DOHH2 (cell line): Measurements from ENCODE around the gene MAD2L1BP.

Experiments
- H3F3A ChIP-seq: fragments of 200-600 bp; sonication (generic), shearing (Covaris generic); 2 replicates; pipeline ENCODE4 v1.6.0; 2016; ENCODE audit warnings: antibody characterized with exemption, mild to moderate bottlenecking; ENCODE audit not compliant: control insufficient read depth, insufficient read depth
- H3K27ac ChIP-seq: fragments of 200-600 bp; sonication (generic); 2 replicates; pipeline ENCODE4 v1.5.1; 2014; ENCODE audit warnings: low read depth, mild to moderate bottlenecking, low read length, moderate library complexity
- H3K27me3 ChIP-seq: fragments of 200-600 bp; sonication (generic); 2 replicates; pipeline ENCODE4 v1.6.1; 2014; ENCODE audit warnings: mild to moderate bottlenecking, low read length, mixed read lengths; ENCODE audit not compliant: control insufficient read depth
- H3K36me3 ChIP-seq: fragments of 200-600 bp; sonication (generic); 2 replicates; pipeline ENCODE4 v1.6.1; 2014; ENCODE audit warnings: mild to moderate bottlenecking, low read length, moderate library complexity, mixed read lengths; ENCODE audit not compliant: control insufficient read depth
- H3K4me1 ChIP-seq: fragments of 200-600 bp; sonication (generic); 2 replicates; pipeline ENCODE4 v1.6.1; 2014; ENCODE audit warnings: mild to moderate bottlenecking, low read length, mixed read lengths; ENCODE audit not compliant: control insufficient read depth
- H3K4me2 ChIP-seq: fragments of 200-600 bp; sonication (generic); 2 replicates; pipeline ENCODE4 v1.6.0; 2014; ENCODE audit warnings: mild to moderate bottlenecking, low read length, moderate library complexity
- H3K4me3 ChIP-seq: fragments of 200-600 bp; sonication (generic); 2 replicates; pipeline ENCODE4 v1.5.1; 2014; ENCODE audit warnings: mild to moderate bottlenecking, low read length, mixed read lengths
- H3K79me2 ChIP-seq: fragments of 200-600 bp; sonication (generic); 2 replicates; pipeline ENCODE4 v1.6.1; 2014; ENCODE audit warnings: mild to moderate bottlenecking, low read length, mixed read lengths; ENCODE audit not compliant: control insufficient read depth
- H3K9me2 ChIP-seq: fragments of 200-600 bp; sonication (generic); replicated peaks from 2 replicates; pipeline ENCODE4 v1.6.1; 2014; ENCODE audit warnings: mild to moderate bottlenecking, low read length, mixed read lengths; ENCODE audit not compliant: control insufficient read depth
- H3K9me3 ChIP-seq: fragments of 200-600 bp; sonication (generic); 2 replicates; pipeline ENCODE4 v1.6.1; 2014; ENCODE audit warnings: antibody characterized with exemption, low read length, mixed read lengths; ENCODE audit not compliant: control insufficient read depth, insufficient read depth
- H4K20me1 ChIP-seq: fragments of 200-600 bp; sonication (generic); 2 replicates; pipeline ENCODE4 v1.6.0; 2014; ENCODE audit warnings: low read depth, mild to moderate bottlenecking, antibody characterized with exemption, low read length, moderate library complexity; ENCODE audit not compliant: control insufficient read depth, insufficient read depth
- CTCF ChIP-seq: fragments of 200-600 bp; sonication (generic); IDR thresholded peaks from one replicate; pipeline ENCODE4 v1.5.1; 2014; ENCODE audit warnings: antibody characterized with exemption, mild to moderate bottlenecking, low read depth, low read length; ENCODE audit not compliant: poor library complexity, severe bottlenecking
- EZH2phosphoT487 ChIP-seq: fragments of 200-600 bp; sonication (generic); IDR thresholded peaks from 2 replicates; pipeline ENCODE4 v1.6.1; 2017; ENCODE audit warnings: borderline replicate concordance, mild to moderate bottlenecking, antibody characterized with exemption, low read length, moderate library complexity, mixed read lengths

The MAD2L1BP gene

DNA sequence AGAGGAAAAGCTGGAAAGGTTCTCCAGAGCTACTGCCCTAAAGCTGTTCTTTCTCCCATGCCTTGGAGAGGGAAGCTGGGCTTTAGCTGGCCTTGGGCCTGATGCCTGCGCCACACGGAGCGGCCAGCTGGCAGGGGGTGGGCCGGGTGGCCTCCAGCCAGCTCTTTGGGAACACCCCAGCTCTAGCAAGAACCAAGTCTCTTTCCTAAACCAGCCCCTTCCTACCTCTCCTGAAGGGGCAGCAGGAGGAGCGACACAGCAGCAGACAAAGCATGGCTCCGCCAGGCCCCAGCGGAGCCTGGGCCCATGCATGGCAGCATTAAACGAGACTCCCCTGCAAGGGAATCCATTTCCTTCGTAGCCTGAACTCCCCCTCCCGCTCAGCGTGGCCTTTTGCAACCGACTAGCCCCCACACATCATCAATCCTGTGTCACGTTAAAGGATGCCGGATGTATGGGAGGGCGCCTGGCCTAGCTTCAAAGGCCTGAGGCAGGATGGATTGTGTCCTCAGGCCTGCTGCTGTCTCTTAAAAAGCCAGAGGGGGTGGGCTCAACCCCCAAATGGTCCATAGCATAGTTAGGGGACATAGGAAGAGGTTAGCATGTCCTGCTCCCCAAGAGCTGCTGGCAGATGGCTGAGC, 37.9 kb downstream of the MAD2L1BP start:
- Histone ChIP-seq H3K9me2 (no peaks in the 10 kb centered on the region), H3K27ac (no peak overlapping the region), H3K4me2 (no peak overlapping the region), H4K20me1 (no peaks in the 10 kb centered on the region), H3K9me3 (no peaks in the 10 kb centered on the region), H3K36me3 (peaks cover 69% of the 10 kb centered on the region), H3K79me2 (no peaks in the 10 kb centered on the region), H3F3A (no peaks in the 10 kb centered on the region), H3K27me3 (no peaks in the 10 kb centered on the region), H3K4me3 (no peak overlapping the region), H3K4me1 (peaks cover under 1% of the 10 kb centered on the region; the same call in 1 of the 2 replicates)
- TF ChIP-seq EZH2phosphoT487, result no peak
- no peak for TF ChIP-seq CTCF

DNA sequence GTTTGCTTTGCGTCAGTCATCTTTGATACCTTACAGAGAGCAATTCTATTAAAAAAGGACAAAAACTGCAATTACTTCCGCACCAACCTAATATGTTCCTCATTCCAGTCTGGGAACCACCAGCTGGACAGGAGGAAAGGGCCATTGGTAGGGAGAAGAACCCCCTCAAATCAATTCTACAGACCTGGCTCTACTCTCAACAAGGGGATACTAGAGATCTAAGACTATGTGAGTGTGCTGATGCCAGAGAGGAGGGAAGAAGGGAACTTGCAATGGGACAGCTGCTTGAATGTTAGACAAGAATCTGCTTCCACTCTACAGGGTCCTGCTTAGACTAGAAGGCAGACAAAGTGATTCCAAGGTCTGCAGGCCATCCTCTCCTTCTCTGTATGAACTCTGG, 38.7 kb downstream of the MAD2L1BP start:
- TF ChIP-seq EZH2phosphoT487, result no peak
- TF ChIP-seq CTCF, result no peak
- H3K9me2 ChIP-seq, result no peaks in the 10 kb centered on the region
- no peak overlapping the region for H3K4me2 ChIP-seq
- no peaks in the 10 kb centered on the region for H3F3A ChIP-seq
- no peak overlapping the region for H3K27ac ChIP-seq
- no peaks in the 10 kb centered on the region for H3K79me2 ChIP-seq
- no peaks in the 10 kb centered on the region for H3K27me3 ChIP-seq
- H3K9me3 ChIP-seq, result no peaks in the 10 kb centered on the region
- no peaks in the 10 kb centered on the region for H4K20me1 ChIP-seq
- H3K4me1 ChIP-seq, result no peaks in the 10 kb centered on the region
- peaks cover 76% of the 10 kb centered on the region for H3K36me3 ChIP-seq
- no peak overlapping the region for H3K4me3 ChIP-seq

DNA sequence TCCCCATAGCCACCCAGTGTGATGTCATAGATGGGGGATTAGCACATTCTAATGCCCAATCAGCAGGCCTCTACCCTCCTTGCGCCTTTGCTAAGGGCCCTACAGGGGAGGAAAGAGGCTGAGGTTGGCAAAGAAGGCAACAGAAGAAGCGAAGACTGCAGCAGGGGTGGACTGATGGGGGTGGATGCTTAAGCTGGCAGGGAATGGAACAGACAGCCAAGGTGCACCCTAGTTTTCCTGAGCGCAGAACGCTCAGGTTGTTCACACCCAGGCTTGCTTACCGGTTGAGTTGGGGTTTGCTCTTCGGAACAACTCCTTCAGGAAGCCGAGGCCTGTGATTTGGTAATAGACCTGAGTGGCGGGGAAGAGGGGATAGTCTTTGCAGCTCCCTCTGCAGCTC, 39.3 kb downstream of the MAD2L1BP start:
- no peaks in the 10 kb centered on the region for H3K27me3 ChIP-seq
- no peak overlapping the region for H3K4me3 ChIP-seq
- no peak overlapping the region for H3K27ac ChIP-seq
- TF ChIP-seq EZH2phosphoT487 (no peak), CTCF (no peak)
- H3K4me2 ChIP-seq, result no peak overlapping the region
- no peaks in the 10 kb centered on the region for H3K4me1 ChIP-seq
- peaks cover 81% of the 10 kb centered on the region for H3K36me3 ChIP-seq
- no peaks in the 10 kb centered on the region for H3F3A ChIP-seq
- no peaks in the 10 kb centered on the region for H4K20me1 ChIP-seq
- H3K79me2 ChIP-seq, result no peaks in the 10 kb centered on the region
- H3K9me3 ChIP-seq, result no peaks in the 10 kb centered on the region
- H3K9me2 ChIP-seq, result no peaks in the 10 kb centered on the region
